CD4-positive, alpha-beta T cell (primary cell): ENCODE measurements around the gene UHMK1. TPM values are rescaled to one million over a fixed set of nuclear protein-coding genes. Genes with fewer than 3 reads are reported as not detected.

ENCODE experiments used
- ATAC-seq: fragments of 200-7000 bp; cut with Tn5 transposase; one replicate; pipeline ENCODE4 v1.10.0; 2022; ENCODE audit warnings: mild to moderate bottlenecking; ENCODE audit not compliant: poor library complexity
- CTCF ChIA-PET: fragments of 350-600 bp; sonication (Branson Sonifier 250); formaldehyde crosslinking; loops from one replicate; lab custom pipeline; 2021; ENCODE audit warnings: antibody characterized with exemption, inconsistent platforms; lab: Charles Lee
- POLR2A ChIA-PET: fragments of 350-600 bp; sonication (Branson Sonifier 250); formaldehyde crosslinking; loops from one replicate; lab custom pipeline; 2021; ENCODE audit warnings: antibody characterized with exemption, inconsistent platforms; lab: Charles Lee
- DNase-seq, 14 experiments: peaks; one replicate each; pipeline ENCODE4 v3.0.0-alpha.2; 2013 to 2020; ENCODE audit warnings: mixed read lengths in 2 of 14
- H3K27ac ChIP-seq, 2 donors: one replicate each; pipeline versions ENCODE4 v1.5.1 to v1.7.0; 2013; ENCODE audit warnings: low read length in 2 of 2, low read depth in 1 of 2, mild to moderate bottlenecking in 1 of 2
- H3K27me3 ChIP-seq, 2 experiments: 1 replicate in 1 of 2; 2 replicates in 1 of 2; pipeline versions ENCODE4 v1.6.1 to v1.7.0; 2013; ENCODE audit warnings: low read length in 2 of 2, control low read depth in 1 of 2, mild to moderate bottlenecking in 1 of 2, moderate library complexity in 1 of 2; ENCODE audit not compliant: insufficient read depth in 2 of 2, control insufficient read depth in 1 of 2
- H3K36me3 ChIP-seq: one replicate; pipeline ENCODE4 v1.6.1; 2013; ENCODE audit warnings: low read length, control low read depth; ENCODE audit not compliant: insufficient read depth
- H3K4me1 ChIP-seq: one replicate; pipeline ENCODE4 v1.6.1; 2013; ENCODE audit warnings: low read length, control low read depth; ENCODE audit not compliant: insufficient read depth
- H3K4me3 ChIP-seq: one replicate; pipeline ENCODE4 v1.5.1; 2013; ENCODE audit warnings: mild to moderate bottlenecking, low read length, moderate library complexity
- H3K9me3 ChIP-seq, 2 experiments: 1 replicate in 1 of 2; 2 replicates in 1 of 2; pipeline versions ENCODE4 v1.6.1 to v1.7.0; 2013; ENCODE audit warnings: low read length in 2 of 2, mild to moderate bottlenecking in 2 of 2, control low read depth in 1 of 2, moderate library complexity in 1 of 2; ENCODE audit not compliant: control insufficient read depth in 1 of 2, insufficient read depth in 1 of 2
- H3K27ac Mint-ChIP-seq: one replicate; pipeline ENCODE4 v1.8.0; 2020; ENCODE audit warnings: mixed read lengths
- H3K27me3 Mint-ChIP-seq: one replicate; pipeline ENCODE4 v1.8.0; 2021; ENCODE audit warnings: mixed read lengths
- H3K36me3 Mint-ChIP-seq: one replicate; pipeline ENCODE4 v1.8.0; 2021; ENCODE audit warnings: low read depth, mixed read lengths
- H3K4me1 Mint-ChIP-seq: one replicate; pipeline ENCODE4 v1.8.0; 2021; ENCODE audit warnings: low read depth, mixed read lengths
- H3K4me3 Mint-ChIP-seq: one replicate; pipeline ENCODE4 v1.8.0; 2020; ENCODE audit warnings: mild to moderate bottlenecking, mixed read lengths
- H3K9me3 Mint-ChIP-seq: one replicate; pipeline ENCODE4 v1.8.0; 2020; ENCODE audit warnings: mixed read lengths
- CTCF ChIP-seq: fragments of 200-600 bp; IDR thresholded peaks from one replicate; pipeline ENCODE4 v1.8.0; 2022; ENCODE audit warnings: antibody characterized with exemption, mild to moderate bottlenecking
- intact Hi-C, 2 experiments: fragments of 100-400 bp; cut with DNase I in 1 of 2; cut with micrococcal nuclease in 1 of 2; formaldehyde crosslinking; loops; one replicate each; pipeline versions ENCODE4 v1.15.1 to v1.9.0; 2023 to 2025; cut with DNase I, micrococcal nuclease
- total RNA-seq, 174 experiments: library from RNA in 2 of 174; stranded (reverse) in 2 of 174; gene quantifications; one replicate each; pipeline ENCODE4 v1.2.3 and lab custom pipeline; 2021 to 2026

UHMK1 gene
- total RNA-seq, 2 experiments from 2014 or later = 47.3 to 47.6 TPM

- no peak for DNase-seq
- peaks cover 39% of the 10 kb centered on the region for H3K36me3 Mint-ChIP-seq
- peaks cover 0 to 6% of the 10 kb centered on the region in 2 experiments for H3K27me3 ChIP-seq
- H3K9me3 ChIP-seq = no peaks in the 10 kb centered on the region
- no peaks in the 10 kb centered on the region for H3K27me3 Mint-ChIP-seq
- intact Hi-C loops = loop anchor here (1.0 to 5.0 kb wide), 3 partner anchors 64 to 425 kb away; partner anchors contain the start of genes HSD17B7 (in 1 of the 2) and UAP1 (in 1 of the 2)
- ChIA-PET CTCF (no interaction called here), POLR2A (no interaction called here)
- peaks cover 37% of the 10 kb centered on the region for H3K4me1 Mint-ChIP-seq
- peaks cover 17% of the 10 kb centered on the region for H3K4me1 ChIP-seq
- ATAC-seq = no peak
- H3K27ac ChIP-seq = peak overlapping the region; percentile 29 to 44
- H3K9me3 Mint-ChIP-seq = peaks cover 2% of the 10 kb centered on the region
- peak overlapping the region; percentile 92 for H3K4me3 ChIP-seq
- H3K36me3 ChIP-seq = peaks cover 16% of the 10 kb centered on the region
- peak overlapping the region; percentile 86 for H3K27ac Mint-ChIP-seq
- no peak for TF ChIP-seq CTCF
- H3K4me3 Mint-ChIP-seq = peak overlapping the region; percentile 92
Measured at GRCh38 chr1:162497104-162497722, 405 bp upstream of the UHMK1 start.

- peak overlapping the region; percentile 92 for H3K4me3 Mint-ChIP-seq
- intact Hi-C loops = loop anchor here in 1 of 2 experiments (1.0 to 5.0 kb wide), 3 partner anchors 62 to 426 kb away; partner anchors contain the start of gene HSD17B7
- DNase-seq = peak in 1 of 14 experiments; percentile 34
- peaks cover 40% of the 10 kb centered on the region for H3K4me1 Mint-ChIP-seq
- Histone ChIP-seq H3K27me3 (no peaks in the 10 kb centered on the region), H3K4me1 (peaks cover 17% of the 10 kb centered on the region), H3K4me3 (peak overlapping the region; percentile 92), H3K9me3 (no peaks in the 10 kb centered on the region), H3K27ac (peak overlapping the region; percentile 29 to 79), H3K36me3 (peaks cover 29% of the 10 kb centered on the region)
- POLR2A ChIA-PET = no interaction called here
- no peaks in the 10 kb centered on the region for H3K27me3 Mint-ChIP-seq
- CTCF ChIA-PET = no interaction called here
- H3K27ac Mint-ChIP-seq = peak overlapping the region; percentile 86
- no peak for ATAC-seq
- no peak for TF ChIP-seq CTCF
- H3K9me3 Mint-ChIP-seq = peaks cover 2% of the 10 kb centered on the region
- peaks cover 51% of the 10 kb centered on the region for H3K36me3 Mint-ChIP-seq
Measured at GRCh38 chr1:162498496-162498810, 835 bp downstream of the UHMK1 start.

- Histone ChIP-seq H3K4me3 (no peak overlapping the region), H3K4me1 (peaks cover 17% of the 10 kb centered on the region), H3K27ac (no peak overlapping the region), H3K9me3 (no peaks in the 10 kb centered on the region), H3K27me3 (no peaks in the 10 kb centered on the region), H3K36me3 (peaks cover 50% of the 10 kb centered on the region)
- Mint-ChIP-seq H3K9me3 (peaks cover 2% of the 10 kb centered on the region), H3K4me1 (peaks cover 40% of the 10 kb centered on the region), H3K4me3 (peak overlapping the region; percentile 43), H3K36me3 (peaks cover 69% of the 10 kb centered on the region), H3K27me3 (no peaks in the 10 kb centered on the region), H3K27ac (no peak overlapping the region)
- intact Hi-C loops = loop anchor here in 1 of 2 experiments (10.0 kb wide), 1 partner anchor 736 kb away; the partner anchor contains the start of gene ATF6
- DNase-seq (no peak), ATAC-seq (no peak)
- ChIA-PET CTCF (no interaction called here), POLR2A (interaction anchor here (0.7 kb wide), 1 partner anchor 126 kb away, joined by 3 read pairs; no protein-coding TSS in a partner anchor)
- TF ChIP-seq CTCF = no peak
Measured at GRCh38 chr1:162500805-162501204, 3.2 kb downstream of the UHMK1 start.
